Caco-2 (cell line): ENCODE data around the gene CD300H. TPM values are rescaled to one million over a fixed set of nuclear protein-coding genes. Genes with fewer than 3 reads are reported as not detected.
"Not testable (repeated sequence)": the region's sequence is repeated elsewhere in the genome, so short reads cannot be mapped to it uniquely, and the experiment has no call there.

ENCODE experiments used
- BruUV-seq: library from RNA; stranded (reverse); fragments of 400-500 nt; replicated peaks from 2 replicates; lab custom pipeline; 2021; lab: Mats Ljungman, UMichigan
- CTCF ChIA-PET: fragments of 300-600 bp; sonication (Branson Sonifier 250); formaldehyde crosslinking; loops from one replicate; lab custom pipeline; 2022; ENCODE audit warnings: antibody characterized with exemption; lab: Charles Lee
- POLR2A ChIA-PET: fragments of 300-600 bp; sonication (Branson Sonifier 250); formaldehyde crosslinking; loops from one replicate; lab custom pipeline; 2022; ENCODE audit warnings: antibody characterized with exemption; lab: Charles Lee
- DNase-seq, 2 experiments: peaks; one replicate each; pipeline versions ENCODE4 v3.0.0 to v3.0.0-alpha.2; 2020 to 2022
- H3K27me3 ChIP-seq: replicated peaks from 2 replicates; pipeline ENCODE4 v1.6.0; 2011; ENCODE audit warnings: low read length; ENCODE audit not compliant: control insufficient read depth, insufficient read depth
- H3K36me3 ChIP-seq: 2 replicates; pipeline ENCODE4 v1.5.1; 2011; ENCODE audit warnings: low read length; ENCODE audit not compliant: control insufficient read depth, insufficient read depth
- H3K4me1 ChIP-seq: fragments of 250-450 bp; sonication (Bioruptor Pico); 2 replicates; pipeline ENCODE4 v1.5.1; 2020; ENCODE audit warnings: mild to moderate bottlenecking
- H3K4me3 ChIP-seq: 2 replicates; pipeline ENCODE4 v1.5.1; 2011; ENCODE audit warnings: low read depth, mild to moderate bottlenecking, control low read depth, low read length
- H3K9me3 ChIP-seq: fragments of 250-450 bp; sonication (Bioruptor Pico); 2 replicates; pipeline ENCODE4 v1.5.1; 2020; ENCODE audit warnings: mild to moderate bottlenecking, moderate library complexity
- H3K27ac Mint-ChIP-seq: one replicate; pipeline ENCODE4 v1.8.0; 2022; ENCODE audit warnings: mixed read lengths; ENCODE audit not compliant: unreplicated experiment
- H3K27me3 Mint-ChIP-seq: one replicate; pipeline ENCODE4 v1.8.0; 2022; ENCODE audit warnings: mixed read lengths; ENCODE audit not compliant: insufficient read depth, unreplicated experiment
- H3K36me3 Mint-ChIP-seq: one replicate; pipeline ENCODE4 v1.8.0; 2022; ENCODE audit warnings: mild to moderate bottlenecking, mixed read lengths; ENCODE audit not compliant: insufficient read depth, unreplicated experiment
- H3K4me1 Mint-ChIP-seq: one replicate; pipeline ENCODE4 v1.8.0; 2022; ENCODE audit warnings: low read depth, mixed read lengths; ENCODE audit not compliant: unreplicated experiment
- H3K4me3 Mint-ChIP-seq: one replicate; pipeline ENCODE4 v1.8.0; 2022; ENCODE audit warnings: mild to moderate bottlenecking, moderate library complexity, mixed read lengths; ENCODE audit not compliant: unreplicated experiment
- H3K9me3 Mint-ChIP-seq: one replicate; pipeline ENCODE4 v1.8.0; 2022; ENCODE audit warnings: mixed read lengths; ENCODE audit not compliant: unreplicated experiment
- CTCF ChIP-seq, 2 experiments: fragments of 200-600 bp in 1 of 2; IDR thresholded peaks; 1 replicate in 1 of 2; 2 replicates in 1 of 2; pipeline versions ENCODE4 v1.5.1 to v1.8.0; 2011 to 2022; ENCODE audit warnings: antibody characterized with exemption in 1 of 2, control low read depth in 1 of 2, inconsistent platforms in 1 of 2, low read depth in 1 of 2, low read length in 1 of 2, mild to moderate bottlenecking in 1 of 2, moderate library complexity in 1 of 2; ENCODE audit not compliant: insufficient read depth in 1 of 2, severe bottlenecking in 1 of 2, unreplicated experiment in 1 of 2
- intact Hi-C: fragments of 100-400 bp; cut with micrococcal nuclease; formaldehyde crosslinking; loops from one replicate; pipeline ENCODE4 v1.10.0; 2022; ENCODE audit not compliant: unreplicated experiment
- total RNA-seq: library from RNA; stranded (reverse); gene quantifications from 2 replicates; pipeline ENCODE4 v1.2.3, GENCODE V29; 2022

CD300H gene
- total RNA-seq, 1 experiment from 2014 or later: not detected

GRCh38 chr17:74563358-74563757 is 4.0 kb downstream of the CD300H start:
- H3K36me3 Mint-ChIP-seq: no peaks in the 10 kb centered on the region
- no peak overlapping the region for H3K4me3 ChIP-seq
- ChIA-PET POLR2A (no interaction called here), CTCF (no interaction called here)
- peaks cover 16% of the 10 kb centered on the region for H3K9me3 Mint-ChIP-seq
- BruUV-seq: no TSS peak
- H3K36me3 ChIP-seq: no peaks in the 10 kb centered on the region
- H3K4me1 Mint-ChIP-seq: peaks cover 3% of the 10 kb centered on the region
- intact Hi-C loops: no loop called here
- TF ChIP-seq CTCF (IDR thresholded peaks at IDR 0.05; ENCODE audit: insufficient read depth in 1 of 2, low read depth in 1 of 2, low read length in 1 of 2, severe bottlenecking in 1 of 2, unreplicated experiment in 1 of 2): no peak
- no peak overlapping the region for H3K4me3 Mint-ChIP-seq
- no peaks in the 10 kb centered on the region for H3K9me3 ChIP-seq
- H3K4me1 ChIP-seq: no peaks in the 10 kb centered on the region
- H3K27ac Mint-ChIP-seq: no peak overlapping the region
- DNase-seq: no peak
- H3K27me3 ChIP-seq: peaks cover 1% of the 10 kb centered on the region; the same call in 1 of the 2 replicates
- peaks cover 32% of the 10 kb centered on the region for H3K27me3 Mint-ChIP-seq

GRCh38 chr17:74561586-74561985 is 5.7 kb downstream of the CD300H start:
- no peak for DNase-seq
- no peaks in the 10 kb centered on the region for H3K9me3 ChIP-seq
- ChIA-PET CTCF (no interaction called here), POLR2A (no interaction called here)
- H3K4me3 ChIP-seq: no peak overlapping the region
- peaks cover 1% of the 10 kb centered on the region; the same call in 1 of the 2 replicates for H3K27me3 ChIP-seq
- H3K4me1 ChIP-seq: no peaks in the 10 kb centered on the region
- no peaks in the 10 kb centered on the region for H3K36me3 ChIP-seq
- intact Hi-C loops: no loop called here
- TF ChIP-seq CTCF (IDR thresholded peaks at IDR 0.05; ENCODE audit: insufficient read depth in 1 of 2, low read depth in 1 of 2, low read length in 1 of 2, severe bottlenecking in 1 of 2, unreplicated experiment in 1 of 2): no peak
- Mint-ChIP-seq H3K4me1 (no peaks in the 10 kb centered on the region), H3K36me3 (no peaks in the 10 kb centered on the region), H3K27me3 (peaks cover 29% of the 10 kb centered on the region), H3K4me3 (no peak overlapping the region), H3K27ac (no peak overlapping the region), H3K9me3 (peaks cover 11% of the 10 kb centered on the region)
- no TSS peak for BruUV-seq

- Histone ChIP-seq H3K9me3 (no peaks in the 10 kb centered on the region), H3K4me1 (no peaks in the 10 kb centered on the region), H3K27me3 (peaks cover 1% of the 10 kb centered on the region; the same call in 1 of the 2 replicates), H3K4me3 (no peak overlapping the region), H3K36me3 (no peaks in the 10 kb centered on the region)
- Mint-ChIP-seq H3K4me3 (no peak overlapping the region), H3K4me1 (no peaks in the 10 kb centered on the region), H3K9me3 (peaks cover 11% of the 10 kb centered on the region), H3K36me3 (no peaks in the 10 kb centered on the region), H3K27me3 (peaks cover 29% of the 10 kb centered on the region), H3K27ac (no peak overlapping the region)
- intact Hi-C loops: no loop called here
- no TSS peak for BruUV-seq
- ChIA-PET POLR2A (no interaction called here), CTCF (no interaction called here)
- TF ChIP-seq CTCF (IDR thresholded peaks at IDR 0.05; ENCODE audit: insufficient read depth in 1 of 2, low read depth in 1 of 2, low read length in 1 of 2, severe bottlenecking in 1 of 2, unreplicated experiment in 1 of 2): no peak
- DNase-seq: no peak
These were observed 8.3 kb downstream of the CD300H start for GRCh38 chr17:74558882-74559519.

- H3K27me3 Mint-ChIP-seq: peaks cover 28% of the 10 kb centered on the region
- H3K4me3 ChIP-seq, H3K27ac Mint-ChIP-seq, H3K27me3 ChIP-seq, DNase-seq, BruUV-seq, H3K36me3 ChIP-seq, POLR2A ChIA-PET, H3K9me3 ChIP-seq, H3K4me1 Mint-ChIP-seq, H3K36me3 Mint-ChIP-seq, CTCF ChIA-PET, H3K4me1 ChIP-seq, H3K4me3 Mint-ChIP-seq, H3K9me3 Mint-ChIP-seq, intact Hi-C loops: not testable (repeated sequence)
These were observed 8.9 kb downstream of the CD300H start for GRCh38 chr17:74558402-74558801.
